HG03097 (cell line): ENCODE measurements around the gene KCNIP4.

Experiments
- ATAC-seq: cut with Tn5 transposase; IDR thresholded peaks from one replicate; pipeline ENCODE4 v1.9.1; 2021; ENCODE audit not compliant: unreplicated experiment, low FRiP score

Gene KCNIP4

DNA sequence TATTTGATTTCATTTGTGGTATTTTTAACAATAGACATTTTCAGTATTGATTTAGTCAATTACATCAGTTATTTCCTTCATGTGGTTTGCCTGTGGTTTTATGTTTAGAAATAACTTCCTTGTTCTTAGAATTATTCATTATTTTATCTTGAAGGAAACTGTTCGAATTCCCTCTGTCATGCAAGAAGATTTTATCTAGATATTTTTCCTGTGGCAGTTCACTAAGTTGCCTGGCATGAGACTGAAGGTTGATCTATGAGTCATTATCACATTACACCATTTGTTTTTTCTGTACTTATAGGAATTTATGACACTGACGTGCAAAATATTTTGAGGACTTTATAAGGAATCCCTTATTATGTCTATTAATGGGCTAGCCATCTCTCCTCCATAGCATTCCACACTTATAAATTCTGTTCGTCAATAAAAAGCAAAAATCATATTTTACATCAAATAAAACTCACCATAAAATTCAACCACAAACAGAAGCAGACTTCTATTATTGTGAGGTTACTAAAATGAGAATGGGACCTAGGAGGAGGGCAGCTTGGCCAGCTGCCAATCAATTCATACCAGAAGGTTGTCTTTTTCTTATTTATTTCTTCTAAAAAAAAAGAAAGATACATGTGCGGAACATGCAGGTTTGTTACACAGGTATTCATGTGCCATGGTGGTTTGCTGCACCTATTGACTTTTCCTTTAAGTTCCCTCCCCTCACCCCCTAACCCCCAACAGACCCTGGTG is 179.0 kb downstream of the KCNIP4 start:
- ATAC-seq, result no peak

GRCh38 chr4:21768349-21769310 is 179.9 kb downstream of the KCNIP4 start:
- ATAC-seq, result no peak

GRCh38 chr4:21765810-21766407 is 182.7 kb downstream of the KCNIP4 start:
- peak; percentile 58 for ATAC-seq

GRCh38 chr4:21763855-21764254 is 184.7 kb downstream of the KCNIP4 start:
- no peak for ATAC-seq

DNA sequence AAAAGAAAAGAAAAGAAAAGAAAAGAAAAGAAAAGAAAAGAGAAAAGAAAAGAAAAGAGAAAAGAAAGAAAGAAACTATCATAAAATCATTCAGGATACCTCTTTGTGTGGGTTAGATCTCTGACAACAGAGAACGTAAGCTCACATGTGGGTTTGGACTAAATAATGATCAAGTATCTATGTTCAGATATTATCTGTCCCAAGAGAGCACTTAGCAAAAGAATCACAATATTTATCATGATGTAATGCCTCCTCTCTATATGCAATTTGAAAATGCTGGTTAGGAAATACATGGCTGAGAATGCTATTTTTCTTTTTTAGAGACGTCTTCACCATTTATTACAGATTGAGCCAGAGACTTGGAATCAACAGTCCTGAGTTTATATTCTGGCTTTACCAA is 191.3 kb downstream of the KCNIP4 start:
- ATAC-seq, result no peak

- no peak for ATAC-seq
Measured at GRCh38 chr4:21753084-21753760, 195.3 kb downstream of the KCNIP4 start.

DNA sequence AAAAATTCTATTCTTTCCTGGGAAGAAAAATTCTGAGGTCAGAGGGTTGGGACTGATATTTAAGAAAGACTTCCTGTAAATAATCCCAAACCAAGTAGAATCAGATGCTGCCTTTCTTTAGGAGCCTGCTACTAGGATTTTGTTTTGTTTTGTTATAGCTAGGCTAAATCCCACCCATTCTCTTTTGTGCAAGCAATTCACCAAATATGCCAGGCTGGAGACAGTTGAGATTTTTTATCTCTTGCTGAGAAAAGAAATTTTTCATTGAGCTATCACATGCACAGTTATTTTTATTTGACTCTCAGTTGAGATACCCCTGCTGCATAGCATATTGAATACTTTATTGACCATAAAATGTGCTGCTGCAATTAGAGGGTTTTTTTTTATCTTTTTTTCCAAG is 196.0 kb downstream of the KCNIP4 start:
- no peak for ATAC-seq

GRCh38 chr4:21749924-21750323 is 198.6 kb downstream of the KCNIP4 start:
- ATAC-seq, result no peak

GRCh38 chr4:21749412-21749811 is 199.2 kb downstream of the KCNIP4 start:
- ATAC-seq, result no peak

GRCh38 chr4:21744046-21744445 is 204.5 kb downstream of the KCNIP4 start:
- ATAC-seq, result no peak

DNA sequence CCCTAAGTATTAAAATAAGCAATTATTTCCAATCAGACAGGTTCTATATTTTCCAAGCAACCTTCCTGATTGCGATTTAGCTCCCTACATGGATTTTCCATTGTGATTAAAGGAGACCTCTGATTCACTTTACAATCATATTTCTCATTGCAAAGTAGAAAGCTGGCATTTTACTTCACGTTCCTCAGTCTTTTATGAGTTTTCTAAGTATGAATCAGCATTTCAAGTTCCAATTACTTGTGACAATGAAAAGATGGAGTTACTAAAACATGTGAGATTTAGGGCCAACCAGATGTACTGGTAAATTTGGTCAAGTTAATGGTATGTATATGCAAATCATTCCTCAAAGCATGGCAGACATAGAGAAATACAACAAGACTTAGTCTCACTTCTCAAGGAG is 206.2 kb downstream of the KCNIP4 start:
- ATAC-seq, result no peak

DNA sequence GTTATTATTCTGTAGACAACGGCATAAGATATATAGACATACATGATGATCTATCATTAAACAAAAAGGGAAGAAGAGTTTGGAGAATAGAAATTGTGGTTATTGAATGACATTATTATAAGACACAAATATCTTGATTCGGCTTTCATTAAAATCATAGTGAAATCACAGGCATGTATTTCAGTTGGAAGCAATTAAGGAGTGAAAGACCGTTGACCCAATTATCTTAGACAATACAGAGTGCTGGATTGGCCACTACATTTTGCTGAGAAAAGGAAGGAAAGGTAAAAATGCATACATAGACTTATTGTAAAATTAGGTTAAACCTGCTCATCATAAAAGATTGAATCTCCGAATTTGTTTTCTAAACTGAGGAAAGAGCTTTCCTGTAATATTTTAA is 209.8 kb downstream of the KCNIP4 start:
- ATAC-seq, result no peak

DNA sequence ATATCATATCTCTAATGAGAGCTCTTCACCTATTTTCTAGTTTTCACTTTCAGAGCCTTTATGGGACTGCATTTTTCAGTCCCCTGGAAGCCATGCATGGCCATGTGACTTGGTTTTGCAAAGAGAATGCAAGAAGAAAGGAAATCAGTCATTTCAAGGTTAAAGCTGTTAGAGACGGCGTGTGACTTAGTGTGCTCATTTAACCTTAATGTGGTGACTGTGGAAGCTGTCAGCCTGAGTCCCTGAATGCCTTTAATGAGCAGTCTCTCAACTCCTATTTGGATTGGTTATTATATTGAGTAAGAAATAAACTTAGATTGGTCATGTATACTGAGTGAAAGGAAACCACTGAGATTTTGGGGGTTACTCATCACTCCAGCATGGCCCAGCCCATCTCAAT is 212.7 kb downstream of the KCNIP4 start:
- no peak for ATAC-seq

GRCh38 chr4:21733894-21734630 is 214.5 kb downstream of the KCNIP4 start:
- no peak for ATAC-seq

- no peak for ATAC-seq
Measured at GRCh38 chr4:21728304-21728703, 220.3 kb downstream of the KCNIP4 start.

DNA sequence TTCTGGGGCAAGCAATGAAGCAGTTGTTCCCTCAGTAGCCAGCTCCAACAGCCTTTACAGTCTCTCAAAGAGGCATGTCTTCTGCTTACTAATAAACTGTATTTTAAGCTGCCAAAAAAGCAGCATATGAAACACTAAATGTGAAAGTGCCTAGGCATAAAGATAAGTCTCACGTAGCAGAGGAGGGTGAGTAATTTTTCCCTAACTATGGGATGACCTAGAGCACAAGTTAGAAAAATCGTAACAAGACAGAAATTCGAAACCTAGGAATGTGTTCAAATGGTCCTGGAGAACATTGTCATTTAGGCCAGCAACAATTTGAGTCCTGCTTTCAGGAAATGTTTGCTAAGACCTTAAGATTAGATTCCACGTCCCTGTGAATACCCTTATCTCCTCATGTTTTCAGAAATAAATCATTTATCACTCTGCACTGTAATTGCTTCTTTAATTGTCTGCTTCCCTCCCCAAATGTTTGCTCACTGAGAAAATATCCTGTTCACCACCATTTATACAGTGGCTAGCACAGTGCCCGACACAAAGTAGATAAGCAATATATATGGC is 222.2 kb downstream of the KCNIP4 start:
- ATAC-seq, result no peak

GRCh38 chr4:21722157-21722839 is 226.3 kb downstream of the KCNIP4 start:
- ATAC-seq, result no peak

GRCh38 chr4:21716531-21716930 is 232.0 kb downstream of the KCNIP4 start:
- ATAC-seq, result no peak

GRCh38 chr4:21710179-21710835 is 238.3 kb downstream of the KCNIP4 start:
- no peak for ATAC-seq
